Fibroblast of peridontal ligament (primary cell): ENCODE results near the gene NFIB.

ENCODE experiments used
- DNase-seq: peaks from one replicate; pipeline ENCODE4 v3.0.0-alpha.2; 2010; ENCODE audit errors: extremely low read depth

The NFIB gene

GRCh38 chr9:14214693-14215092, 99.2 kb downstream of the NFIB start:
- no peak for DNase-seq

GRCh38 chr9:14214065-14214684, 99.8 kb downstream of the NFIB start:
- no peak for DNase-seq

GRCh38 chr9:14213504-14213903, 100.4 kb downstream of the NFIB start:
- DNase-seq = no peak

- no peak for DNase-seq
These were observed 101.1 kb downstream of the NFIB start for GRCh38 chr9:14212697-14213420.

- DNase-seq = peak; percentile 55
These were observed 101.9 kb downstream of the NFIB start for GRCh38 chr9:14212077-14212476.

GRCh38 chr9:14211564-14211963, 102.4 kb downstream of the NFIB start:
- no peak for DNase-seq

GRCh38 chr9:14210428-14210827, 103.5 kb downstream of the NFIB start:
- no peak for DNase-seq

- DNase-seq = peak; percentile 13
These were observed 104.3 kb downstream of the NFIB start for GRCh38 chr9:14209399-14210345.

- no peak for DNase-seq
These were observed 106.5 kb downstream of the NFIB start for GRCh38 chr9:14207352-14207995.

GRCh38 chr9:14205463-14205862, 108.5 kb downstream of the NFIB start:
- peak; percentile 78 for DNase-seq

GRCh38 chr9:14203356-14204056, 110.4 kb downstream of the NFIB start:
- DNase-seq = no peak

- DNase-seq = peak; percentile 21
These were observed 115.0 kb downstream of the NFIB start for GRCh38 chr9:14198841-14199455.

- no peak for DNase-seq
These were observed 115.7 kb downstream of the NFIB start for GRCh38 chr9:14198047-14198840.

GRCh38 chr9:14197325-14197858, 116.5 kb downstream of the NFIB start:
- no peak for DNase-seq

- DNase-seq = no peak
These were observed 120.5 kb downstream of the NFIB start for GRCh38 chr9:14193328-14193990.

- no peak for DNase-seq
These were observed 121.4 kb downstream of the NFIB start for GRCh38 chr9:14192556-14192955.

GRCh38 chr9:14191512-14191911, 122.4 kb downstream of the NFIB start:
- no peak for DNase-seq

GRCh38 chr9:14190240-14190639, 123.7 kb downstream of the NFIB start:
- no peak for DNase-seq

- peak; percentile 36 for DNase-seq
These were observed 124.4 kb downstream of the NFIB start for GRCh38 chr9:14189578-14189977.
